Activated naive CD8-positive, alpha-beta T cell treated with anti-CD3 and anti-CD28 coated beads, Interleukin-2, amount 10 ng/mL, durations not matched to agents 7 days and 5 days (primary cell): ENCODE data around the gene PRSS48. TPM values are rescaled to one million over a fixed set of nuclear protein-coding genes. Genes with fewer than 3 reads are reported as not detected.
A peak's percentile ranks its signal among the peaks of the same experiment; 100 is the strongest.
"Not testable (repeated sequence)": the region's sequence is repeated elsewhere in the genome, so short reads cannot be mapped to it uniquely, and the experiment has no call there.

Experiments
- ATAC-seq: fragments of 150-1000 bp; cut with Tn5 transposase; one replicate; pipeline ENCODE4 v1.10.0; 2021; ENCODE audit warnings: low read depth, moderate library complexity
- POLR2A ChIA-PET: fragments of 350-600 bp; sonication (Branson Sonifier 250); formaldehyde crosslinking; loops from one replicate; lab custom pipeline; 2021; ENCODE audit warnings: antibody characterized with exemption; lab: Charles Lee
- DNase-seq: peaks from one replicate; pipeline ENCODE4 v3.0.0; 2021
- H3K27ac Mint-ChIP-seq: one replicate; pipeline ENCODE4 v1.8.0; 2022; ENCODE audit warnings: mild to moderate bottlenecking, mixed read lengths
- H3K27me3 Mint-ChIP-seq: one replicate; pipeline ENCODE4 v1.8.0; 2022; ENCODE audit warnings: mild to moderate bottlenecking, moderate library complexity, mixed read lengths
- H3K36me3 Mint-ChIP-seq: one replicate; pipeline ENCODE4 v1.8.0; 2021; ENCODE audit warnings: mild to moderate bottlenecking, mixed read lengths
- H3K4me1 Mint-ChIP-seq: one replicate; pipeline ENCODE4 v1.8.0; 2021; ENCODE audit warnings: mixed read lengths
- H3K4me3 Mint-ChIP-seq: one replicate; pipeline ENCODE4 v1.8.0; 2022; ENCODE audit warnings: mild to moderate bottlenecking, moderate library complexity, mixed read lengths
- H3K9me3 Mint-ChIP-seq: one replicate; pipeline ENCODE4 v1.8.0; 2021; ENCODE audit warnings: mixed read lengths
- total RNA-seq, 2 experiments: library from RNA; stranded (reverse); gene quantifications; one replicate each; pipeline ENCODE4 v1.2.3, GENCODE V29; 2021

The PRSS48 gene, protein sequence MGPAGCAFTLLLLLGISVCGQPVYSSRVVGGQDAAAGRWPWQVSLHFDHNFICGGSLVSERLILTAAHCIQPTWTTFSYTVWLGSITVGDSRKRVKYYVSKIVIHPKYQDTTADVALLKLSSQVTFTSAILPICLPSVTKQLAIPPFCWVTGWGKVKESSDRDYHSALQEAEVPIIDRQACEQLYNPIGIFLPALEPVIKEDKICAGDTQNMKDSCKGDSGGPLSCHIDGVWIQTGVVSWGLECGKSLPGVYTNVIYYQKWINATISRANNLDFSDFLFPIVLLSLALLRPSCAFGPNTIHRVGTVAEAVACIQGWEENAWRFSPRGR
- not detected for total RNA-seq

- no peak for ATAC-seq
- DNase-seq = peak; percentile 65
- Mint-ChIP-seq H3K36me3 (no peaks in the 10 kb centered on the region), H3K4me3 (no peak within 1 kb of the TSS), H3K4me1 (peaks cover 3% of the 10 kb centered on the region), H3K9me3 (no peaks in the 10 kb centered on the region), H3K27ac (no peak within 1 kb of the TSS), H3K27me3 (peaks cover 16% of the 10 kb centered on the region)
- POLR2A ChIA-PET = no interaction called here
Observed at GRCh38 chr4:151276787-151277562, at the start of gene PRSS48. TSS of gene PRSS48 (plus strand) at chr4:151277161. CDS start at chr4:151277173, 12 bp downstream.

- DNase-seq (no peak), ATAC-seq (no peak)
- H3K27ac Mint-ChIP-seq = no peak overlapping the region
- no peaks in the 10 kb centered on the region for H3K36me3 Mint-ChIP-seq
- H3K4me1 Mint-ChIP-seq = no peaks in the 10 kb centered on the region
- peaks cover 43% of the 10 kb centered on the region for H3K27me3 Mint-ChIP-seq
- no peaks in the 10 kb centered on the region for H3K9me3 Mint-ChIP-seq
- no peak overlapping the region for H3K4me3 Mint-ChIP-seq
- POLR2A ChIA-PET = no interaction called here
Observed at GRCh38 chr4:151227172-151227571, 49.8 kb upstream of the PRSS48 start.

- Mint-ChIP-seq H3K4me1 (no peaks in the 10 kb centered on the region), H3K27ac (no peak overlapping the region), H3K4me3 (no peak overlapping the region), H3K27me3 (peaks cover 42% of the 10 kb centered on the region), H3K36me3 (no peaks in the 10 kb centered on the region), H3K9me3 (no peaks in the 10 kb centered on the region)
- no peak for DNase-seq
- ATAC-seq = no peak
- POLR2A ChIA-PET = no interaction called here
Observed at GRCh38 chr4:151227731-151228130, 49.2 kb upstream of the PRSS48 start.

- no peak overlapping the region for H3K27ac Mint-ChIP-seq
- H3K36me3 Mint-ChIP-seq = no peaks in the 10 kb centered on the region
- no peaks in the 10 kb centered on the region for H3K4me1 Mint-ChIP-seq
- no peak overlapping the region for H3K4me3 Mint-ChIP-seq
- ATAC-seq = no peak
- peaks cover 36% of the 10 kb centered on the region for H3K27me3 Mint-ChIP-seq
- no peak for DNase-seq
- POLR2A ChIA-PET = no interaction called here
- no peaks in the 10 kb centered on the region for H3K9me3 Mint-ChIP-seq
Observed at GRCh38 chr4:151228189-151229119, 48.5 kb upstream of the PRSS48 start.

GRCh38 chr4:151231915-151232595, 44.9 kb upstream of the PRSS48 start:
- Mint-ChIP-seq H3K4me1 (no peaks in the 10 kb centered on the region), H3K9me3 (no peaks in the 10 kb centered on the region), H3K27me3 (peaks cover 9% of the 10 kb centered on the region), H3K36me3 (no peaks in the 10 kb centered on the region), H3K4me3 (no peak overlapping the region), H3K27ac (no peak overlapping the region)
- no peak for ATAC-seq
- POLR2A ChIA-PET = no interaction called here
- no peak for DNase-seq

DNA sequence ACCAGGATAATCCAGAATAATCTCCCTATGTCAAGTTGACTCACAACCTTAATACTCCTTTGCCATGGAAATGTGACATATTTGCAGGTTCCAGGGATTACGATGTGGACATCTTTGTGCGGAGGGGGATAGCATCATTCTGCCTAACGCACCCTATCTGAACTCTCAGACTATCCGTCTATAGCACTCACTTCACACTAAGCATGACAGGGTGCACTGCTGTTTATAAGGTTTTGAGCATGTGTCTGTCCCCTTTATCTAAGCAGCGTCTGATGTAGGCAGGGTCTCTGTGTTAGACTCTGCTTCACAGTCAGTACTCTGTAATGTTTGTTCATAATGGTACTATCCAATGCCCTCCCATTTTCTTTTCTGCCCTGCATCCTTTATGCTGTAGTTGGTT, 43.4 kb upstream of the PRSS48 start:
- Mint-ChIP-seq H3K4me3 (no peak overlapping the region), H3K36me3 (no peaks in the 10 kb centered on the region), H3K27ac (no peak overlapping the region), H3K27me3 (peaks cover 10% of the 10 kb centered on the region), H3K9me3 (no peaks in the 10 kb centered on the region), H3K4me1 (no peaks in the 10 kb centered on the region)
- POLR2A ChIA-PET = no interaction called here
- DNase-seq = no peak
- ATAC-seq = no peak

GRCh38 chr4:151235373-151235772, 41.6 kb upstream of the PRSS48 start:
- H3K4me3 Mint-ChIP-seq, POLR2A ChIA-PET, H3K27ac Mint-ChIP-seq, H3K4me1 Mint-ChIP-seq, H3K9me3 Mint-ChIP-seq, DNase-seq, H3K36me3 Mint-ChIP-seq, ATAC-seq: not testable (repeated sequence)
- H3K27me3 Mint-ChIP-seq = peaks cover 13% of the 10 kb centered on the region

DNA sequence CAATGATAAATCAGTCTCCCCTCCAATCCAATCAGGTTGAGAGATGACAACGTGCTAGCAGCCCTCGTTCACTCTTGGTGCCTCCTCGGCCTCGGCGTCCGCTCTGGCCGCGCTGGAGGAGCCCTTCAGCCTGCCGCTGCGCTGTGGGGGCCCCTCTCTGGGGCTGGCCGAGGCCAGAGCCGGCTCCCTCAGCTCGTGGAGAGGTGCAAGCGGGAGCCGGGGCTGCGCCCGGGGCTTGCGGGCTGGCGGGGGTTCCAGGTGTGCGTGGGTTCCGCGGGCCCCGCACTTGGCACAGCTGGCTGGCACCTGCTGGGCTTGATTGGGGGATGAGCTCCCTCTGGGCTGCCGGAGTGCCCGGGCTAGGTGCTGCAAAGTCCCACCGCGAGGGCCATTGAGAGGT, 40.9 kb upstream of the PRSS48 start:
- Mint-ChIP-seq H3K9me3 (no peaks in the 10 kb centered on the region), H3K27ac (no peak overlapping the region), H3K4me3 (no peak overlapping the region), H3K36me3 (no peaks in the 10 kb centered on the region), H3K27me3 (peaks cover 13% of the 10 kb centered on the region), H3K4me1 (no peaks in the 10 kb centered on the region)
- no peak for ATAC-seq
- no peak for DNase-seq
- POLR2A ChIA-PET = no interaction called here

DNA sequence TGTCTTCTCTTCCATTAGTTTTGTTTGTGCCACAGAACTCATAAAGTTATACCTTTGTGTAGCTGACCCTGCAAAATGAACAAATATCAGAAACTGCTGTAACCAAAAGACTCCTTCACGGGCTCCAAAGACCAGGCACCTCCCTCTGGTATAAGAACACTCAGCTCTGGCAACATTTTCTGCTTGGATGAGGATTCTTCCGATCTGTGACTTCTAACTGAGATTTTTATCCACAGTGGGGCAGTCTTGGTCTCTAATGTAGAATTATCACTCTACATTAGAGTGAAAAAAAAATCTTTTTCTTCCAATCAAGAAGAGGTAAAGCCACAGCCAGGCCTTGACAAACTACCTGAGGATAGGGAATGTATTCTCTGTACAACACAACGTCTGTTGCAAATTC, 38.5 kb upstream of the PRSS48 start:
- Mint-ChIP-seq H3K4me1 (no peaks in the 10 kb centered on the region), H3K4me3 (no peak overlapping the region), H3K27me3 (peaks cover 7% of the 10 kb centered on the region), H3K9me3 (no peaks in the 10 kb centered on the region), H3K36me3 (no peaks in the 10 kb centered on the region), H3K27ac (no peak overlapping the region)
- no peak for ATAC-seq
- no peak for DNase-seq
- POLR2A ChIA-PET = no interaction called here

DNA sequence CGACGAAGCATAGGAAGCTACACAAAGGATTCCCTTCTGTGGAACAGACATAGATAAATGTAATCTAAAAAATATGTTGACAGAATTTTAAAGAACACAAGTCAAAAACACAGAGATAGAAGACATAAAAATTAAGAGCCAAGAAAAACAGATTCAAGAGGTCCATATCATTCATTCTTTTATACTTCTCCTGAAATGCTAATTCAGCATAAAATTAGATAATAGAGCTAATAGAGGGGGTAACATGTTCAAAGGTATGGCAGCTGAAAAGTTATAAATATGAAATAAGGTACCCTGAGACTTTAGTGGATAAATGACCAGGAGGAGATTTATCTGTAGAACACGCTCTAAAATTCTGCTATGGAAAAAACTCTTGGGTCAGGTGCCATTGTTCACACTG, 37.4 kb upstream of the PRSS48 start:
- no peaks in the 10 kb centered on the region for H3K4me1 Mint-ChIP-seq
- peaks cover 7% of the 10 kb centered on the region for H3K27me3 Mint-ChIP-seq
- no peak overlapping the region for H3K27ac Mint-ChIP-seq
- POLR2A ChIA-PET = no interaction called here
- ATAC-seq = no peak
- no peaks in the 10 kb centered on the region for H3K36me3 Mint-ChIP-seq
- no peak for DNase-seq
- no peak overlapping the region for H3K4me3 Mint-ChIP-seq
- no peaks in the 10 kb centered on the region for H3K9me3 Mint-ChIP-seq

DNA sequence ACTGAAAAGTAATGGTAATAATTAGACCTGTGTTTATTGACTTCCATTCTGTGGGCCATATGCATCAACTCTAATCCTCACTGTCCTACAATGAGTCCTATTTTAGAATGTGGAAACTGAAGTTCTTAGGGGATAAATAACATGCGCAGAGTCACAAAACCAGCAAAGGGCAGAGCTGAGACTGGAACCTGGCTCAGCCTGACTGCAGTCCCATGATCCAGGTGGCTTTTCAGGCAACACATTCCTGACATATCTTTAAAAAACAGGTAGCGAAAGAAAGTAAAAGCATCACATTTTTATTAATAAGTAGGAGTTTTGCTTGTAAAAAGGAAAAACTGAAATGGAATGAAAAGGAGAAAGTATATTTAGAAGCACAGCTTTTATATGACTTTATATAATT, 34.7 kb upstream of the PRSS48 start:
- Mint-ChIP-seq H3K27me3 (peaks cover 18% of the 10 kb centered on the region), H3K36me3 (no peaks in the 10 kb centered on the region), H3K4me3 (no peak overlapping the region), H3K4me1 (no peaks in the 10 kb centered on the region), H3K9me3 (no peaks in the 10 kb centered on the region), H3K27ac (no peak overlapping the region)
- POLR2A ChIA-PET = no interaction called here
- DNase-seq (no peak), ATAC-seq (no peak)

DNA sequence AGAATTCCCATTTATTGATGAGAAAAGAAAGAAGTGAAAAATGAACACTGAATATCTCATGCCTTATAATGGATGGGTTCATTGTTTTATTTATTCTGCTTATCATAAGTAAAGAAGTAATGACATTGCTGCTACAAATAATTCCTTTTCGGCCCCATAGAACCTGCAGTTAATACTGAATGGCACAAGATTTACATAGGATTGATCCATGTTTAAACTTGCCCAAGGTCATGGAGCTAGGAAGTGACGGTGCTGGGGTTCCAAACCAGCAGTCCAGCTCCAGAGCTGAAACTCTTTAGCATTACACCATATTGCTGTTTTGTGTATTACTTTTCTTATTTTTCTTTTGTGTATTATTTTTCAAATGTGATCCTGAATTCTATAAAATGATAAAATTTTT, 30.2 kb upstream of the PRSS48 start:
- Mint-ChIP-seq H3K9me3 (no peaks in the 10 kb centered on the region), H3K36me3 (no peaks in the 10 kb centered on the region), H3K27ac (no peak overlapping the region), H3K27me3 (peaks cover 16% of the 10 kb centered on the region), H3K4me3 (no peak overlapping the region), H3K4me1 (no peaks in the 10 kb centered on the region)
- DNase-seq (no peak), ATAC-seq (no peak)
- POLR2A ChIA-PET = no interaction called here

- no peaks in the 10 kb centered on the region for H3K36me3 Mint-ChIP-seq
- no peaks in the 10 kb centered on the region for H3K9me3 Mint-ChIP-seq
- DNase-seq = no peak
- no peaks in the 10 kb centered on the region for H3K4me1 Mint-ChIP-seq
- no peak for ATAC-seq
- H3K27ac Mint-ChIP-seq = no peak overlapping the region
- peaks cover 16% of the 10 kb centered on the region for H3K27me3 Mint-ChIP-seq
- no peak overlapping the region for H3K4me3 Mint-ChIP-seq
- POLR2A ChIA-PET = no interaction called here
Observed at GRCh38 chr4:151247395-151247794, 29.6 kb upstream of the PRSS48 start.
